Peyer's patch (tissue), 4 donors: ENCODE data around the gene UBE3B.

ENCODE experiments used
- POLR2A ChIP-seq, 2 donors: fragments of 450-650 bp; IDR thresholded peaks; one replicate each; pipeline ENCODE4 v1.5.1; 2017; ENCODE audit warnings: antibody characterized with exemption in 2 of 2, mild to moderate bottlenecking in 2 of 2, moderate library complexity in 2 of 2
- TF ChIP-seq, protein P1 (sequence below), 6 experiments: fragments of 450-650 bp in 4 of 6; fragments of 200-600 bp in 2 of 6; sonication (generic) in 1 of 6; IDR thresholded peaks; one replicate each; pipeline ENCODE4 v1.5.1; 2017 to 2019; ENCODE audit warnings: antibody characterized with exemption in 6 of 6, mild to moderate bottlenecking in 3 of 6, moderate library complexity in 1 of 6

DNA sequence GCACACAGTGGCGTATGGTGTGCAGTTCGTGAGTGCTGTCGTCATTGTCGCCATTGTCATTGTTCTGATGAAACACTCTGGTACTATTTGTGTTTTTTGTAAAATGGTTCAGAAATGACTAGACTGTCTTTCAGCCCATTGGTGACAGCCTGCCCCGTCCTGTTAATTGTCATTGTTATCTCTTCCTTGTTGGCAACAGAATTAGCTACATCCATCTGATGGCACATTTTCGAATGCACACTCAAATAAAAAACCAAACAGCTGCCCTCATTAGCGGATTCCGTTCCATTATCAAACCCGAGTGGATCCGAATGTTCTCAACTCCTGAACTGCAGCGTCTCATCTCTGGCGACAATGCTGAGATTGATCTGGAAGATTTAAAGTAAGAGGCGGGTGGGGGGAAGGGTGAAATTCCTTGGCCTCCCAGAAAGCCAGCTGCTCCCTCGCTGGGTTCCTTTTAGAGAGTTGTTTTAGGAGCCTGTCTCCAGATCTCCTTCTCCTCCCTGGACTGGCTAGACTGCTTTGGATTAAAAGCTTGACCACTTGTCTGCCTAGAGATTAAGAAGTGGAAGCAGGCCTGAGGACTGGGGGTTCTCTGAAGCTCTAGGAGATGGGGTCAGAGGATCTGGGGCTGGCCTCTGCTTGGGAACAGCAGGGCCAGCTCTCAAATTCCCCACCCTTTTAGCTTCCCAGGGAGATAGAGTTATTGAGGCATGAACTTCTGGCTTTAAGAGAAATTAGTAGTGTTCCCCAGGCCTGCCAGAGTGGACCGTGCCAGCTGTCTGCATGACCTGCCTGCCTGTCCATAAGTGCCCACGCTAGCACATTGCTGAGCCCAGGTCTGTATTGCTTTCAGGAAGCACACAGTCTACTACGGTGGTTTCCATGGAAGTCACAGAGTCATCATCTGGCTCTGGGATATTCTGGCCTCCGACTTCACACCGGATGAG, 52.5 kb downstream of the UBE3B start:
- TF ChIP-seq, protein P1, sequence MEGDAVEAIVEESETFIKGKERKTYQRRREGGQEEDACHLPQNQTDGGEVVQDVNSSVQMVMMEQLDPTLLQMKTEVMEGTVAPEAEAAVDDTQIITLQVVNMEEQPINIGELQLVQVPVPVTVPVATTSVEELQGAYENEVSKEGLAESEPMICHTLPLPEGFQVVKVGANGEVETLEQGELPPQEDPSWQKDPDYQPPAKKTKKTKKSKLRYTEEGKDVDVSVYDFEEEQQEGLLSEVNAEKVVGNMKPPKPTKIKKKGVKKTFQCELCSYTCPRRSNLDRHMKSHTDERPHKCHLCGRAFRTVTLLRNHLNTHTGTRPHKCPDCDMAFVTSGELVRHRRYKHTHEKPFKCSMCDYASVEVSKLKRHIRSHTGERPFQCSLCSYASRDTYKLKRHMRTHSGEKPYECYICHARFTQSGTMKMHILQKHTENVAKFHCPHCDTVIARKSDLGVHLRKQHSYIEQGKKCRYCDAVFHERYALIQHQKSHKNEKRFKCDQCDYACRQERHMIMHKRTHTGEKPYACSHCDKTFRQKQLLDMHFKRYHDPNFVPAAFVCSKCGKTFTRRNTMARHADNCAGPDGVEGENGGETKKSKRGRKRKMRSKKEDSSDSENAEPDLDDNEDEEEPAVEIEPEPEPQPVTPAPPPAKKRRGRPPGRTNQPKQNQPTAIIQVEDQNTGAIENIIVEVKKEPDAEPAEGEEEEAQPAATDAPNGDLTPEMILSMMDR (IDR thresholded peaks at IDR 0.05) = no peak
- TF ChIP-seq POLR2A (IDR thresholded peaks at IDR 0.05) = no peak
